PC-9 (cell line): ENCODE measurements around the gene NTN4. TPM values are rescaled to one million over a fixed set of nuclear protein-coding genes. Genes with fewer than 3 reads are reported as not detected.

Experiments used
- BruUV-seq: library from RNA; stranded (reverse); fragments of 400-500 nt; replicated peaks from 2 replicates; lab custom pipeline; 2021; lab: Mats Ljungman, UMichigan
- CTCF ChIA-PET: fragments of 300-600 bp; sonication (Branson Sonifier 250); formaldehyde crosslinking; loops from one replicate; lab custom pipeline; 2022; ENCODE audit warnings: antibody characterized with exemption; lab: Charles Lee
- POLR2A ChIA-PET: fragments of 300-600 bp; sonication (Branson Sonifier 250); formaldehyde crosslinking; loops from one replicate; lab custom pipeline; 2022; ENCODE audit warnings: antibody characterized with exemption; ENCODE audit not compliant: unreplicated experiment; lab: Charles Lee
- DNase-seq, 2 experiments: peaks; one replicate each; pipeline versions ENCODE4 v3.0.0 to v3.0.0-alpha.2; 2015 to 2022; ENCODE audit warnings: mixed read lengths in 1 of 2
- H2AFZ ChIP-seq: fragments of 200-600 bp; sonication (generic); 2 replicates; pipeline ENCODE4 v1.8.1; 2017; ENCODE audit warnings: antibody characterized with exemption
- H3F3A ChIP-seq: fragments of 200-600 bp; sonication (generic); 2 replicates; pipeline ENCODE4 v1.8.1; 2017; ENCODE audit warnings: antibody characterized with exemption, mild to moderate bottlenecking, low read depth; ENCODE audit not compliant: insufficient read depth
- H3K27ac ChIP-seq: fragments of 200-600 bp; sonication (generic); 2 replicates; pipeline ENCODE4 v1.6.1; 2016; ENCODE audit warnings: mixed run types
- H3K27me3 ChIP-seq: fragments of 200-600 bp; sonication (generic); 2 replicates; pipeline ENCODE4 v1.6.1; 2016; ENCODE audit warnings: low read depth, mixed run types; ENCODE audit not compliant: insufficient read depth
- H3K36me3 ChIP-seq: fragments of 200-600 bp; sonication (generic); 2 replicates; pipeline ENCODE4 v1.6.1; 2016; ENCODE audit warnings: low read depth, mixed run types
- H3K4me1 ChIP-seq: fragments of 200-600 bp; sonication (generic); replicated peaks from 2 replicates; pipeline ENCODE4 v1.6.1; 2016; ENCODE audit warnings: mixed run types; ENCODE audit not compliant: insufficient read depth
- H3K4me2 ChIP-seq: fragments of 200-600 bp; sonication (generic); 2 replicates; pipeline ENCODE4 v1.6.1; 2017; ENCODE audit warnings: mixed run types
- H3K4me3 ChIP-seq: fragments of 200-600 bp; sonication (generic); 2 replicates; pipeline ENCODE4 v1.6.1; 2016; ENCODE audit warnings: mixed run types
- H3K79me2 ChIP-seq: fragments of 200-600 bp; sonication (generic); 2 replicates; pipeline ENCODE4 v1.6.1; 2017; ENCODE audit warnings: low read depth, mixed run types
- H3K9me2 ChIP-seq: fragments of 200-600 bp; sonication (generic); 2 replicates; pipeline ENCODE4 v1.8.1; 2017; ENCODE audit warnings: mild to moderate bottlenecking; ENCODE audit not compliant: insufficient read depth
- H3K9me3 ChIP-seq: fragments of 200-600 bp; sonication (generic); 2 replicates; pipeline ENCODE4 v1.8.1; 2016; ENCODE audit warnings: low read depth; ENCODE audit not compliant: insufficient read depth
- H4K20me1 ChIP-seq: fragments of 200-600 bp; sonication (generic); 2 replicates; pipeline ENCODE4 v1.8.1; 2017; ENCODE audit not compliant: insufficient read depth
- EZH2 ChIP-seq: fragments of 200-600 bp; sonication (generic); IDR thresholded peaks from 2 replicates; pipeline ENCODE4 v1.8.0; 2017; ENCODE audit warnings: antibody characterized with exemption, low read depth
- intact Hi-C: fragments of 100-400 bp; cut with micrococcal nuclease; formaldehyde crosslinking; loops from one replicate; pipeline ENCODE4 v1.10.0; 2022; ENCODE audit not compliant: unreplicated experiment
- total RNA-seq: library from RNA; stranded (reverse); gene quantifications from 2 replicates; pipeline ENCODE4 v1.2.3, GENCODE V29; 2021
- TF ChIP-seq, protein P1 (sequence below): fragments of 200-600 bp; sonication (generic); conservative IDR thresholded peaks from 2 replicates; pipeline ENCODE4 v1.6.1; 2017; ENCODE audit warnings: mixed run types, antibody characterized with exemption, mild to moderate bottlenecking, moderate library complexity

NTN4 gene
- total RNA-seq, 1 experiment from 2014 or later, result 41.5 TPM

DNA sequence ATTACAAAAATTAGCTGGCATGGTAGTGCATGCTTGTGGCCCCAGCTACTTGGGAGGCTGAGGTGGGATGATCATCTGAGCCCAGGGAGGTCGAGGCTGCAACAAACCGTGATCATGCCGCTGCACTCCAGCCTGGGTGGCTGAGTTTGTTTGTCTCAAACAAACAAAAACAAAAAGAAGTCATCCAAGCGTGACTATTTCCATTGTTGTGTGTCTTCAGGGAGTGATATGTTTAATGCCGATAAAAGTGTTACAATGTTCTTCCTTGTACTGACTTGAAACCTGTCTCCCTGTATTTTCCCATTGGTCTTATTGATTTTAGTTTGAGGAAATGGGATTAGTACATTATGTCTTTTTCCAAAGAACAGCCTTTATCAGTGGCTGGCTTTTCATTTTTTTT, 163.7 kb downstream of the NTN4 start:
- Histone ChIP-seq H2AFZ (no peak overlapping the region), H4K20me1 (no peaks in the 10 kb centered on the region), H3K4me1 (peaks cover 7% of the 10 kb centered on the region), H3K36me3 (no peaks in the 10 kb centered on the region), H3K27ac (no peak overlapping the region), H3K9me3 (0 out of 2 replicates have a peak, but pooled peaks cover 4% of the 10 kb centered on the region), H3K4me3 (no peak overlapping the region), H3K79me2 (no peaks in the 10 kb centered on the region), H3K27me3 (no peaks in the 10 kb centered on the region), H3K9me2 (no peaks in the 10 kb centered on the region), H3F3A (no peaks in the 10 kb centered on the region; the same call in 1 of the 2 replicates), H3K4me2 (no peak overlapping the region)
- BruUV-seq, result no TSS peak
- POLR2A ChIA-PET, result no interaction called here
- no peak for DNase-seq
- TF ChIP-seq, protein P1, sequence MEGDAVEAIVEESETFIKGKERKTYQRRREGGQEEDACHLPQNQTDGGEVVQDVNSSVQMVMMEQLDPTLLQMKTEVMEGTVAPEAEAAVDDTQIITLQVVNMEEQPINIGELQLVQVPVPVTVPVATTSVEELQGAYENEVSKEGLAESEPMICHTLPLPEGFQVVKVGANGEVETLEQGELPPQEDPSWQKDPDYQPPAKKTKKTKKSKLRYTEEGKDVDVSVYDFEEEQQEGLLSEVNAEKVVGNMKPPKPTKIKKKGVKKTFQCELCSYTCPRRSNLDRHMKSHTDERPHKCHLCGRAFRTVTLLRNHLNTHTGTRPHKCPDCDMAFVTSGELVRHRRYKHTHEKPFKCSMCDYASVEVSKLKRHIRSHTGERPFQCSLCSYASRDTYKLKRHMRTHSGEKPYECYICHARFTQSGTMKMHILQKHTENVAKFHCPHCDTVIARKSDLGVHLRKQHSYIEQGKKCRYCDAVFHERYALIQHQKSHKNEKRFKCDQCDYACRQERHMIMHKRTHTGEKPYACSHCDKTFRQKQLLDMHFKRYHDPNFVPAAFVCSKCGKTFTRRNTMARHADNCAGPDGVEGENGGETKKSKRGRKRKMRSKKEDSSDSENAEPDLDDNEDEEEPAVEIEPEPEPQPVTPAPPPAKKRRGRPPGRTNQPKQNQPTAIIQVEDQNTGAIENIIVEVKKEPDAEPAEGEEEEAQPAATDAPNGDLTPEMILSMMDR, result no peak
- TF ChIP-seq EZH2, result no peak
- CTCF ChIA-PET, result no interaction called here
- intact Hi-C loops, result no loop called here

- Histone ChIP-seq H3F3A (no peaks in the 10 kb centered on the region; the same call in 1 of the 2 replicates), H3K4me1 (peaks cover 7% of the 10 kb centered on the region), H3K36me3 (no peaks in the 10 kb centered on the region), H3K27ac (no peak overlapping the region), H3K79me2 (no peaks in the 10 kb centered on the region), H2AFZ (no peak overlapping the region), H3K4me3 (no peak overlapping the region), H3K9me2 (no peaks in the 10 kb centered on the region), H3K9me3 (no peaks in the 10 kb centered on the region), H3K4me2 (no peak overlapping the region), H3K27me3 (no peaks in the 10 kb centered on the region), H4K20me1 (no peaks in the 10 kb centered on the region)
- intact Hi-C loops, result no loop called here
- TF ChIP-seq, protein P1, result no peak
- no peak for TF ChIP-seq EZH2
- no TSS peak for BruUV-seq
- no peak for DNase-seq
- ChIA-PET CTCF (no interaction called here), POLR2A (no interaction called here)
Measured at GRCh38 chr12:95625012-95625411, 165.6 kb downstream of the NTN4 start.

DNA sequence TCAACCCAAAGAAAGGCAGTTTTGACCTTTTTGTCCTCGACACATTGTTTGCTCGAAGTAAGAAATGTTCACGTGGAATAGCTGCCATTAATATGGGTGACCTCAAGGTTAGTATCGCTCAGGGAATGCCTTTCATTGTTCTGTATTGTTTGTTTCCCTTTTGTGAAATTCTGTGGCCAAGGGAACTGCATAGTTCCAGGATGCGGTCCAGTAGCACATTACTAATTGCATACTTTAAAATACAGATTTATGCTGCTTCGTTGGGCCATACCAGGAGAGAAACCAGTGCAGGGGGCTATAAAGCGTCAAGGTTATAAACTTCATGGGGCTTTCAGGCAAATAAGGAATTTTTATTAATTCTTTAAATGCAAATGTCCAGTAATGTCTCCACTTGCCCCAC, 166.0 kb downstream of the NTN4 start:
- H3K4me1 ChIP-seq, result peaks cover 7% of the 10 kb centered on the region
- DNase-seq, result no peak
- no peaks in the 10 kb centered on the region for H3K36me3 ChIP-seq
- no peaks in the 10 kb centered on the region for H3K79me2 ChIP-seq
- no TSS peak for BruUV-seq
- H3K9me2 ChIP-seq, result no peaks in the 10 kb centered on the region
- intact Hi-C loops, result loop anchor here (5.0 kb wide), 2 partner anchors 63 to 78 kb away; no protein-coding TSS in a partner anchor
- H3K4me2 ChIP-seq, result no peak overlapping the region
- H3K9me3 ChIP-seq, result no peaks in the 10 kb centered on the region
- CTCF ChIA-PET, result no interaction called here
- TF ChIP-seq EZH2, result no peak
- TF ChIP-seq, protein P1, result no peak
- H2AFZ ChIP-seq, result no peak overlapping the region
- no peak overlapping the region; the same call in 1 of the 2 replicates for H3K27ac ChIP-seq
- POLR2A ChIA-PET, result no interaction called here
- no peaks in the 10 kb centered on the region; the same call in 1 of the 2 replicates for H3F3A ChIP-seq
- H3K4me3 ChIP-seq, result no peak overlapping the region
- no peaks in the 10 kb centered on the region for H3K27me3 ChIP-seq
- no peaks in the 10 kb centered on the region for H4K20me1 ChIP-seq
